ENCODE data around the gene ZMYND19.
"Not testable (repeated sequence)": the region's sequence is repeated elsewhere in the genome, so short reads cannot be mapped to it uniquely, and the experiment has no call there.

Gene ZMYND19

GRCh38 chr9:137590469-137591383 is at the start of gene ZMYND19:
Gene ZMYND19, minus strand, starts transcription at chr9:137590512. Its CDS starts 249 bp downstream, at chr9:137590263.
- Histone ChIP-seq H3K9ac (ENCODE audit: low read depth, low read length) (peak within 1 kb of the TSS; percentile 68), H3K4me1 (ENCODE audit: insufficient read depth, low read length) (peaks cover 3% of the 10 kb centered on the region; the same call in 1 of the 2 replicates), H3K9me3 (ENCODE audit: control insufficient read depth, insufficient read depth, low read length) (no peaks in the 10 kb centered on the region), H3K36me3 (ENCODE audit: insufficient read depth, low read length) (peaks cover 8% of the 10 kb centered on the region; the same call in 1 of the 2 replicates)

- Histone ChIP-seq H3K9me3 (ENCODE audit: control insufficient read depth, insufficient read depth, low read length) (no peaks in the 10 kb centered on the region), H3K4me1 (ENCODE audit: insufficient read depth, low read length) (no peaks in the 10 kb centered on the region), H3K36me3 (ENCODE audit: insufficient read depth, low read length) (no peaks in the 10 kb centered on the region), H3K9ac (ENCODE audit: low read depth, low read length) (no peak overlapping the region)
Measured at GRCh38 chr9:137639303-137640051, 49.2 kb upstream of the ZMYND19 start.

GRCh38 chr9:137638680-137639079 is 48.4 kb upstream of the ZMYND19 start:
- H3K9me3 ChIP-seq (ENCODE audit: control insufficient read depth, insufficient read depth, low read length): no peaks in the 10 kb centered on the region
- H3K9ac ChIP-seq (ENCODE audit: low read depth, low read length): no peak overlapping the region
- H3K4me1 ChIP-seq (ENCODE audit: insufficient read depth, low read length): no peaks in the 10 kb centered on the region
- no peaks in the 10 kb centered on the region; the same call in 1 of the 2 replicates for H3K36me3 ChIP-seq (ENCODE audit: insufficient read depth, low read length)

GRCh38 chr9:137634016-137634415 is 43.7 kb upstream of the ZMYND19 start:
- Histone ChIP-seq H3K9ac (ENCODE audit: low read depth, low read length) (no peak overlapping the region), H3K9me3 (ENCODE audit: control insufficient read depth, insufficient read depth, low read length) (no peaks in the 10 kb centered on the region), H3K36me3 (ENCODE audit: insufficient read depth, low read length) (no peaks in the 10 kb centered on the region; the same call in 1 of the 2 replicates), H3K4me1 (ENCODE audit: insufficient read depth, low read length) (peaks cover 4% of the 10 kb centered on the region; the same call in 1 of the 2 replicates)

- no peak overlapping the region for H3K9ac ChIP-seq (ENCODE audit: low read depth, low read length)
- H3K9me3 ChIP-seq (ENCODE audit: control insufficient read depth, insufficient read depth, low read length): no peaks in the 10 kb centered on the region
- peaks cover 10% of the 10 kb centered on the region; the same call in 1 of the 2 replicates for H3K4me1 ChIP-seq (ENCODE audit: insufficient read depth, low read length)
- H3K36me3 ChIP-seq (ENCODE audit: insufficient read depth, low read length): no peaks in the 10 kb centered on the region; the same call in 1 of the 2 replicates
Measured at GRCh38 chr9:137632230-137633161, 42.2 kb upstream of the ZMYND19 start.

GRCh38 chr9:137631345-137632229 is 41.3 kb upstream of the ZMYND19 start:
- Histone ChIP-seq H3K9ac (ENCODE audit: low read depth, low read length) (no peak overlapping the region), H3K36me3 (ENCODE audit: insufficient read depth, low read length) (no peaks in the 10 kb centered on the region; the same call in 1 of the 2 replicates), H3K4me1 (ENCODE audit: insufficient read depth, low read length) (peaks cover 10% of the 10 kb centered on the region; the same call in 1 of the 2 replicates), H3K9me3 (ENCODE audit: control insufficient read depth, insufficient read depth, low read length) (no peaks in the 10 kb centered on the region)

GRCh38 chr9:137630679-137631078 is 40.4 kb upstream of the ZMYND19 start:
- Histone ChIP-seq H3K9ac (ENCODE audit: low read depth, low read length) (no peak overlapping the region), H3K36me3 (ENCODE audit: insufficient read depth, low read length) (no peaks in the 10 kb centered on the region; the same call in 1 of the 2 replicates), H3K9me3 (ENCODE audit: control insufficient read depth, insufficient read depth, low read length) (no peaks in the 10 kb centered on the region), H3K4me1 (ENCODE audit: insufficient read depth, low read length) (peaks cover 10% of the 10 kb centered on the region; the same call in 1 of the 2 replicates)

GRCh38 chr9:137630126-137630525 is 39.8 kb upstream of the ZMYND19 start:
- Histone ChIP-seq H3K9me3 (ENCODE audit: control insufficient read depth, insufficient read depth, low read length) (no peaks in the 10 kb centered on the region), H3K36me3 (ENCODE audit: insufficient read depth, low read length) (no peaks in the 10 kb centered on the region; the same call in 1 of the 2 replicates), H3K9ac (ENCODE audit: low read depth, low read length) (no peak overlapping the region), H3K4me1 (ENCODE audit: insufficient read depth, low read length) (peaks cover 15% of the 10 kb centered on the region; the same call in 1 of the 2 replicates)

GRCh38 chr9:137627406-137627805 is 37.1 kb upstream of the ZMYND19 start:
- H3K36me3 ChIP-seq (ENCODE audit: insufficient read depth, low read length); H3K9me3 ChIP-seq (ENCODE audit: control insufficient read depth, insufficient read depth, low read length); H3K9ac ChIP-seq (ENCODE audit: low read depth, low read length): not testable (repeated sequence)
- peaks cover 13% of the 10 kb centered on the region; the same call in 1 of the 2 replicates for H3K4me1 ChIP-seq (ENCODE audit: insufficient read depth, low read length)

GRCh38 chr9:137626464-137626863 is 36.2 kb upstream of the ZMYND19 start:
- Histone ChIP-seq H3K4me1 (ENCODE audit: insufficient read depth, low read length) (peaks cover 13% of the 10 kb centered on the region; the same call in 1 of the 2 replicates), H3K9me3 (ENCODE audit: control insufficient read depth, insufficient read depth, low read length) (no peaks in the 10 kb centered on the region), H3K9ac (ENCODE audit: low read depth, low read length) (no peak overlapping the region), H3K36me3 (ENCODE audit: insufficient read depth, low read length) (0 out of 2 replicates have a peak, but pooled peaks cover 5% of the 10 kb centered on the region)

- H3K9me3 ChIP-seq (ENCODE audit: control insufficient read depth, insufficient read depth, low read length); H3K9ac ChIP-seq (ENCODE audit: low read depth, low read length): not testable (repeated sequence)
- peaks cover 16% of the 10 kb centered on the region; the same call in 1 of the 2 replicates for H3K4me1 ChIP-seq (ENCODE audit: insufficient read depth, low read length)
- peaks cover 12% of the 10 kb centered on the region for H3K36me3 ChIP-seq (ENCODE audit: insufficient read depth, low read length)
Measured at GRCh38 chr9:137622211-137622610, 31.9 kb upstream of the ZMYND19 start.

GRCh38 chr9:137621131-137621757 is 30.9 kb upstream of the ZMYND19 start:
- peaks cover 16% of the 10 kb centered on the region; the same call in 1 of the 2 replicates for H3K4me1 ChIP-seq (ENCODE audit: insufficient read depth, low read length)
- H3K9ac ChIP-seq (ENCODE audit: low read depth, low read length): no peak overlapping the region
- H3K9me3 ChIP-seq (ENCODE audit: control insufficient read depth, insufficient read depth, low read length): no peaks in the 10 kb centered on the region
- peaks cover 12% of the 10 kb centered on the region for H3K36me3 ChIP-seq (ENCODE audit: insufficient read depth, low read length)
